ENCODE results near the gene ACP3.

Gene ACP3

DNA sequence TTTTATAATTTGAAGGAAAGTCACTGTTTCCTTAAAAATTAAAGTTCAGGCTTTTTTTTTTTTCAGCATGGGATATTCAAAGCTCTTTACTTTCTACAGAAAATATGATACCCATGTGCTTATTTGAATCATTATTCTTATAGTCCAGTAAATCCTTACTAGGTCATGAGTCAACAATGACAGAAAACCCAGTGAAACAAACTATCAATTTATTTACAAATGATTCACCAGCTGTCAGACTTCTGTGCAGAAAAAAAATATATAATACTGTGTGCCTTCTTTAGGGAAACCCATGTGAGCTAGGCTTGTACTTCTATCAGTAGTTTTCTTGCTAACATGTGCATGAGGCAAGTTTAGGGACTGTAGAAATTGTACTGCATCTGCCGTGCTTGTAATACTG lies 1.2 kb downstream of the ACP3 start:
- no peak for DNase-seq

DNA sequence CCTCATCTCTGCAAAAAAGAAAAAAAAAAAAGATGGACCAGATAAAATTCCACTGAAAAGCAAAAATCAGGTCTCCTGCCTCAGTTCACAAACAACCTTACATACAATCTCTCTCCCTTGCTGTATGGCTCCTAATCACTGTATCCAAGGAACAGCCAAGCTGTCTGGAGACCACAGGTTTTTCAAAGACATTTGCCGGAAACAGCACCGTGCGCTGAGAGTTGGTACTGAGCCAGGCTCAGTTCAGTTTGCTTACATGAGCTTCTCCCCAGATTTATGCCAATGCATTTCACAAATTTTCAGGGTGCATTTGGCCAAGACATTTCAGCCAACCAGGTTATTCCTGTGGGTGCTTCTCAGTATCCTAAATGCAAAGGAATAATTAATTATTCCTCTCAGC lies 4.1 kb downstream of the ACP3 start:
- no peak for DNase-seq

DNA sequence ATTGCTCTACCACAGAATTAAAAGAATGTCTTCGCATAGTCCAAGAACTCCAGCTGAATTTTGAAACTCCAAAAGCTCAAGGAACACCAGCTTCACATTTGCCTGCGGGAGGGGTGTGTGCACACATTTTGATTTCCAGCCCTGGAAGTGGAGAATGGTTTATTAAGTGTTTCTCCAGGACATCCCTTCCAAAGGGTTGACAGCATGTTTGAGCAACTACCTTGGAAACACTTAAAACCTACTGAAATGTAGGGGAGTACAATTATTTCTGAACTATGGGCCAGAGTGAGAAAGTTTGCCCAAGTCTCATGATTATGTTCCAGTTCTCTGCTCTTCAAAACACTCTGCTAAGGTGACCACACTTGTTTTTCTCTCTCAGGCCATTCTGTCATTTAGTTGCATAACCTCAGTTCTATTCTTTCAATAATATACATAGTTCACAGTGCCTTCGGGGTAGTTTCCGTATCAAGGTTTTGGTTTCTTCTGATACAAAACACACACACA lies 7.9 kb downstream of the ACP3 start:
- no peak for DNase-seq

DNA sequence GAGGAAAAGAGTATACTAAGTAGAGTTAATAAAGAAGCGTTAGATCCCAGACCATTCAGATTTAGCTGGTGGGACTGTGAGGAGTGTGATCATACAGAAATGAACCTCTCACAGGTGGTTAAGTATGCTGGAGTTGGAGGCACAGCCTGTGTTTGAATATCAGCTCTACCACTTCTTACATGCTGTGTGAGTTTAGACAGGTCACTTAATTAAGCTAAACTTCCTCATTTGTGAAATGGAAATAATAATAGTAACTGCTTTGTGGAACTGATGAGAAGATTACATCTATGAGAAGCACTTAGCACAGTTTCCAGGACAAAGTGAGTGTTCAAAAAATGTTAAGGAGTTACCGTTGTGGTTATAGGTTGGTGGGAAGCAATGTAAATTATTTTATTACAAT lies 8.4 kb downstream of the ACP3 start:
- no peak for DNase-seq

DNA sequence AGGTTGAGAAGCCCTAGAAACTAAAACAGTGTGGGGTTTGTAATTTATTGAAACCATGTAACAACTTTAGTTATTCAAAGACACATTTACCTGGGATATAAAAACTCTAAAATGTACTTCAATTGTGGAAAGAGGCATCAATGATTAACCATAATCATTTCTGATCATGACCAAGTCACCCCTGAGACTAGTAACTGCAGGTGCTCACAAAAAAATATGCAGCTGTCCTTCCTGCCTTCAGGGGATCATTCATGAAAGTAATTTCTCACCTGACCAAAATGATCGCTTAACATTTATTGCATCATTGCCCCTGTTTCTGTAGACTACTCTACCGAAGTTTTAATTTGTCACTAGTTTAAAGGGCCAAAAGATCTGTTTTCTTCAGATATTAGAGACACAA lies 9.0 kb downstream of the ACP3 start:
- no peak for DNase-seq

DNA sequence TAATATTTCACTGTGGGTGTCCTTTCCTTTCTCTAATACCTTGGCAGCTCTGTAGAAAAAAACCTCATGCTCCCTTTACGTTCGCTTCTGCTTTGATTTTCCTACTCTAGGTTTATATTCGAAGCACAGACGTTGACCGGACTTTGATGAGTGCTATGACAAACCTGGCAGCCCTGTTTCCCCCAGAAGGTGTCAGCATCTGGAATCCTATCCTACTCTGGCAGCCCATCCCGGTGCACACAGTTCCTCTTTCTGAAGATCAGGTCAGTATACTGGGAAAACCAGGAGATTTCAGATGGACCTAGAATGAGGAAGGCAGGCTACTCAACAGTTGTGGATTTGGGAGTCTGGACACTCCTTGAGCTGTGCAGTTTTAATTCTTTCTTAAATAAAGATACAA lies 14.9 kb downstream of the ACP3 start:
- DNase-seq, result no peak

DNA sequence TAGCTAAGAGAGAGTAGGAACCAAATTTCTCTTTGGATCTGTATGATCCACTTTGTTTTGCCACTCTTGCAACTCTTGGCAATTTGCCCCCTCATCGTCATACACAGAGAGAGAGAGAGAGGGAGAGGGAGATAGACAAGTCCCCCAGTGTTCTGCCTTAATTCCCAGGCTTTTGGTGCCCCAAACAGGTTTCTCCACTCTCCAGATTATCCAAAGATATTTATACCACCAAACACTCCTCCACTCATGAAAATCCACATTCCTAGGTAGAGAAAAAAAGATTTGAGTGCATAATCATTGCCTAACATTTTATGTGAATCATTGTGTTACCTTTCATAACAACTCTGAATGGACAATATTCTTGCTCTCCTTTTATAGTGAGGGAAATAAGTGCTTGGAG lies 15.3 kb downstream of the ACP3 start:
- DNase-seq, result no peak

DNA sequence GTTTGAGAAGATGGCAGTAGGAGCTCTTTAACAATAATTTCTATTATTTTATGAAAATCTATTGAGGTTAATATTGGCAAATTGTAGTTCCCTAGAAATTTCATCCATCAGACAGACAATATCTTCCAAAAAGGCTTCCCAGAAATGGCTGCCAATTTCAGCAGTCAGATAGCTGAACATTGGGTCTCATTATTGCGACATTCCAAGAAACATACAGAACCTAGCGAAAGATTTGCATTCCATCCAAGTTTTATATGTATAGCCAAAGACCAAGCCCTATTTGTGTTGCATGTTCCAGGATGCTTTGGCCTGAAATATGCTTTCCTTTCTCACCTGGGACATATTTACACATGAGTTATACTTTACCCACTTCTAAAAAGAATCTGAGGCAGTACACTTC lies 24.5 kb downstream of the ACP3 start:
- no peak for DNase-seq

DNA sequence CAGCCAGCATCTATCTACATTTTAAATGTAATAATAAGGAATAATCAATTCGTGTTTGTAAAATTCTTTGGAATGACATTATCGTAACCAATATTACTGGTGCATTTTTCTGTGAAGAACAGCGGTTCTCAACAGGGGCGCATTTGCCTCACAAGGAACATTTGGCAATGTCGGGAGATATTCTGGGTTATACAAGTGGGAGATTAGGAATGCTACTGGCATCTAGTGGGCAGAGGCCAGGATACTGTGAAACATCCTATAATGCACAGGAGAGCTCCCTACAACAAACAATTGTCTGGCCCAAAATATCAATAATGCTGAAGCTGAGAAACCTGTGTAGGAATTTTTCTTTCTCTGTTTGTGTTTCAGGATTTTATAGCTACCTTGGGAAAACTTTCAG lies 25.0 kb downstream of the ACP3 start:
- DNase-seq, result no peak

DNA sequence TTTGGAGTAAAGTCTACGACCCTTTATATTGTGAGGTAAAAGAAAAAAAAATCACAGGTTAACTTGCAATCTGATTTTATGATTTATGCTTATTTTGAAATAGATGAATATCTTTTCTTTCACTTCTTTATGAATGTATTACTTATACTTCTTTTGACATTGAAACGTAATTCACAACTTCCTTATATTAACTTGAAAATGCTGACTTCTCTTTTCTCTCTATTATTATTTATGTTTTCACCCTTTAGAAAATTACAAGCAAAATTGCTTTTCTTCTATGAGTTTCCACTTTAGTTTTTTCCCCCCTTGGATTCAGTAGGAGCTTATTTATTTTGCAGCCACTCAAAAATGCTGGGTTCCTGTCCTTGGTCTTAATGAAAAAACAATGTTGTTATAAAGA lies 25.4 kb downstream of the ACP3 start:
- no peak for DNase-seq

DNA sequence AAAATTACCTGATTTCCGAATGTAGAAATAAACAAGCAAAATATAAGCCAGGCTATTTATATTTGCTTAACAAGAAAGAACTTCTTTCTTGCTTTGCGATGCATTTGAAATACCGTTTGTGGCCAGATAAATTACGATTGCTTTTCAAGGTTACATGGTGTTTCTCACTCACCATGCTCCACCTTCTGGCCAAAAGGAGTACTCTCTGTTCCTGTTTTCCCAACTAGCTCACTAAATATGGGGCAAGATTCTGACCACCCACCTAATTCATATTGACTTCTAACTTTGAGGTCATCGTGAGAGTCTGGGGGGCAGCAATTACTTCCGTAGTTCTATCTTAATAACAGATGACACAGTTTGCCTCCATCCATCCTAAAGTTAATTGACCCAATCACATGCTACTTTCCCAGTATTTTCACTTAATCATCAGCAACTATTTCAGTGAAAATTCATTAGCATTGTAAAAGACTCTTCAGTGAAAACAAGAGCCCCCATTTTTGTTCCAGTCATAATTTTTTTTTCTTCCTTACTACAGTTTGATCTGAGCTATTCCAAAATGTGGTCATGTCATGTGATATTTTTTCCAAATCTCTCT lies 25.9 kb downstream of the ACP3 start:
- peak; percentile 49 for DNase-seq

DNA sequence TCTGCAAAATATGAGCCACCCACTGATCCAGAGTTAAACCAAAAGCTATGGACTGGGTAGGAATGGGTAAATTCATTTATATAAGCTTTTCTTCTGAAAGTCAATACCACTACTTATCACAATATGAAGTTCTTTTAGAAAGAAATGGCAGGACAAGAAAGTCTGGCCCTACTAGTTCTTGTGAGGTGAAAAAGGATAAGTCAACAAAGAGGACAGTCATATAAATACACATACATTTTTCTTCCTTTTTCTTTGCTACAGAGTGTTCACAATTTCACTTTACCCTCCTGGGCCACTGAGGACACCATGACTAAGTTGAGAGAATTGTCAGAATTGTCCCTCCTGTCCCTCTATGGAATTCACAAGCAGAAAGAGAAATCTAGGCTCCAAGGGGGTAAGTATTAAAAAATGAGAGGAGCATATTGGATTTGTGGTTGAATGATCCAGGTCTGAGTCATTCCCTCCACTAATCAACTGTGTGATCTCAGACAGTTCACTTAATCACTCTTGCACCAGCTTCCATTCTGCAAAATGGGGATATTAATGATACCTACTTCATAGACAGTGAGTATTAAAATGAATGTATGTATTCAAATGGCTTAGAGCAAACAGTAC lies 27.6 kb downstream of the ACP3 start:
- no peak for DNase-seq

DNA sequence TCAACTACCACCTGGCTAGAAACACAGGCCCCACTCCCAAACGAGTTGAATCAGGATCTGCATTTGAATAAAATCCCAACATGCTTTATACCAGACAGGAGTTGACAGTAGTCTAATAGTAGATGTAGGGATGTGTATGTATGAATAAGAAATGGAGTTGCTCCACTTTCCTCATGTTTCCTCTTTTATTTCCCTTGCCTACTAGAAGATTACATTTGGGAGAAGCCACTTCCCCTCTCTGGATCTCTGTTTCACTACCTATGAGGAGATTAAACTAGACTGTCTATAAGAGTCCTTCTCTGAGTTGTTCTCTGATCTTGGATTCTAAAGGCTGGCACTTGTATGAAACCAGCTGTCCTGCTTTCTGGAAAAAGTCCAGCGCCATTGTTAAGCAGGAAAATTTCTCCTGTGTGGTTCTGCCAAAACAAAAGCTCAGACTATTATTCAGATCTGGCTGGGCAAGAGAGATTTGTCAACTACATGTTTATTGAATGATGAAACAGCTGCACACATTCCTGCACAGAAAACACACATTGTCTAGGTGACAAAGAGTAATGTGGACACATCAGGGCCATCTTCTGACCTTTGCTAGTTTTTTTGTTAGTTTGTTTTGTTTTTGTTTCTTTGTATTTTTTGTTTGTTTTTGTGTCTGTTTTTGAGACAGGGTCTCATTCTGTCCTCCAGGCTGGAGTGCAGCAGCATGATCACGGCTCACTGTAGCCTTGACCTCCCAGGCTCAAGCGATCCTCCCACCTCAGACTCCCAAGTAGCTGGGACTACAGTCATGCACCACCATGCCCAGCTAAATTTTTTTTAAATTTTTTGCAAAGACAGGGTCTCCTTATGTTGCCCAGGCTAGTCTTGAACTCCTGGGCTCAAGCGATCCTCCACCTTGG lies 29.9 kb downstream of the ACP3 start:
- no peak for DNase-seq

DNA sequence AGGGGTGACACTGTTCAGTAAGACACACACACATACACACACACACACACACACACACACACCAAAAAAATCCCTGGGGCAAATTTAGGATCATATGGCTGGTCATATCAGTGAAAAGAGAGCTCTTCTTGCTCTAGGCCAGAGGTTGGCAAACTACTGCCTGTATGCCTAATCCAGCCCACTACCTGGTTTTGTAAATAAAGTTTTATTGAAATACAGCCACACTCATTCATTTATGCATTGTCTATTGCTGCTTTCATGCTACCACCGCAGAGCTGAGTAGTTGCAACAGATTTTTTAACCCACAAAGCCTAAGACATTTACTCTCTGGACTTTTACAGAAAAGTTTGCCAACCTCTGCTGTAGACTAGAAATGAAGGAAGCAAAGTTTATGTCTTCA lies 30.6 kb downstream of the ACP3 start:
- DNase-seq, result no peak

DNA sequence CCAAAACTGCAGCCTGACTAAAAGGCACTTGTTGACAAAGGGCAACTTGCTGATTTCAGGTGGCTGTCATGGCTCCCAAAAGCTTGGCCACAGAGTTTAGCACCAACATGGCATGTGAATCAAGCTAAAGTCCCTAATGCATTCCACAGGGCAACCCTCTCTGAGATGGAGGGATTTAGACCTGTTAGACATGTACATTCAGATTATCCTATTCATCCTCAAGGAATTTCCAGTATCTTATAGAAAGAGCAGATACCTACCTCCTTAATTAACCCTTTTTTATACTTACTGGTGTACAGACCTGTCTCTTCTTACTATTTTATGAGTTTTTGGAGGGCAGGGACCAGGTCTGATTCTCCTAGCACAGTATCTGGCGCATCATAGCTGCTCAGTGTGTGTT lies 31.3 kb downstream of the ACP3 start:
- DNase-seq, result no peak

DNA sequence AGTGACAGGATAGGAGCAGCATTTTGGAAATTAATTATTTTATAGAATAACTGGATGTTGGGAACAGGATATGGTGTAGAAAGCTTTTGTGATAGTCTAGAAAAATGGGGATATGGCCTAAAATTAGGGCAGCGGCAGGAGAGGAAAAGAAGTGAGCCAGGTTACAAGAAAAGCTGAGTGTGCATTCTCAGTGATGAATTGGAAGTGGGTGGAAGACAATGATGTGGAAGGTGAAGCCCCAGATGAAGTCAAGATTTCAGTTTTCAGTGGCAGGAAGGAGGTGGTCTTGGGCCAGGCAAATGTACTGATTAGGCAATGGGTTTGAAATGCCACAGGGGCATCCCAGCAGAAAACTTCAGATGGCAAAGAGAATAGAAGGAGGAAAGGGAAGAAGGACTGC lies 33.6 kb downstream of the ACP3 start:
- DNase-seq, result no peak

DNA sequence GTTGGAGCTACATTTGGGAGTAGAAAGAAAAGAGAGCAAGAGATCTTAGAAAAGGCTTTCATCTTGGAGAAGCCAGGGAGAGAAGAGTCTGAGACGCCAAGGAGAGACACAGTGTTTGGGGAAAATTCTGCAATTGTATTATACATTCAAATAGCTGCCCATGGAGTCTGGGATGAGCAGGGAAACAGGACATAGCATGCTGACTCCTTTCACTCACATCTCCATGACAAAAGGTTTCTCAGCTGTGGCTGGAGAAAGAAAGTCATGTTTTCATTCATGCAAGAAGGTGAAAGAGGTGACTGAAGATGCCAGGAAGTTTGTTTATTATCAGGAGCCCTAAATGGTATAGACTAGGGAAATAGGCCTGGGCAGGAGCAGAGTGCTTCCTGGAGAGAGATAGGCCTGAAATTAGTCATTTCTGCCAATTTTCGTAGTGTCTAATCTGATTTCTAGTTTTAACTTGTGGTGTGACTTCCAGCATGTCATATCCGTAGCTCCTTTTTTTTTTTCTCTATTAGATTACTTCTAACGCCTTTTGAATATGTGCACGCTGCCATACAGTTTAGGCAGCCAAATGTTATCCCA lies 34.1 kb downstream of the ACP3 start:
- DNase-seq, result no peak

DNA sequence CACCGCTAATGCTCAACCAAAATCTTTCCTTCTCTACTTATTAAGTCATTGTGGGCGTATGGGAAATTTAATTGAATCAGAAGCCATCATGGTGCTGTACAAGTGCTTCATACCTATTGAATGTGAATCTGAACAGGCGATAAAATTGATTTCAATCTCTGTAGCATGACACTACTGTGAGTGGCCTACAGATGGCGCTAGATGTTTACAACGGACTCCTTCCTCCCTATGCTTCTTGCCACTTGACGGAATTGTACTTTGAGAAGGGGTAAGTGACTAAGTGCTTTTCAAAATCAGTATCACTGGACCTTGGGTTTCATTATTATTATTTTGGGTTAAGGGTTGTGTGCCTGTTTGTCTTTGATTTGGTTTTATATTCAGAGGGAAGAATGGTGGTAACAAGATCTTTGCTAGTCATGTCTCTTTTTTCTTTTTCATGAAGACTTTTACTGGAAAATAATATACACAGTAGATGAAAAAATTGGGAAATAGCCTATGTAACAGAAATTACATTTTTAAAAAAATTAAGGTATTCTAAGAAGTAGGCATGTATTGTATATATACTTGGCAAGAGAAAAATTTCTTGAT lies 35.4 kb downstream of the ACP3 start:
- peak; percentile 19 for DNase-seq

DNA sequence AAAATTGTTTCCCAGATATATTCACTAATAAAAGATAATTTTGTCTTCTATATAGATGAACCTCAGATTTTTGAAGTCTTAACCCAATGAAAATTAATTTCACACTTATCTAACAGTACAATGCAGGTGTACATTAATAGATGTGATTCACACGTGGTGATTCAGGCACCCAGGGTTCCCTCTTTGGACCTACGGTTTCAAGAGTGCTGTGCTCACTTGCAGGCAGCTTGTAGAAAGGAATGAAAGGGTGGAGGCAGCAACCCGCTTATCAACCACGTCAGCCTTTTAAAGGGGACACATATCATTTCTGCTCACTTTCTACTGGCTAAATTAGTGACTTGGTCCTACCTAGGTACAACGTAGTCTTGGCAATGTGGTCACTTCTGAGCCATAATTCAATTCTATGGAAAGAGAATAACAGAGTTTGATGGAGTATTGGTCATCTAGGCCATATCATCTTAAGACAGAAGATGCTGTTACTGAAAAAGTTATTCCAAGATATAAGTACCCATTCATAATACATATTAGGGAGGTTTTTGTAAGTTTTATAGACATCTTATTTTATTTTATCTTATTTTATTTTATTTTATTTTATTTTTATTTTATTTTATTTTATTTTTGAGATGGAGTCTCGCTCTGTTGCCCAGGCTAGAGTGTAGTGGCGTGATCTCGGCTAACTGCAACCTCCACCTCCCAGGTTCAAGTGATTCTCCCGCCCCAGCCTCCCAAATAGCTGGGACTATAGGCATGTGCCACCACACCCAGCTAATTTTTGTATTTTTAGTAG lies 37.9 kb downstream of the ACP3 start:
- no peak for DNase-seq

DNA sequence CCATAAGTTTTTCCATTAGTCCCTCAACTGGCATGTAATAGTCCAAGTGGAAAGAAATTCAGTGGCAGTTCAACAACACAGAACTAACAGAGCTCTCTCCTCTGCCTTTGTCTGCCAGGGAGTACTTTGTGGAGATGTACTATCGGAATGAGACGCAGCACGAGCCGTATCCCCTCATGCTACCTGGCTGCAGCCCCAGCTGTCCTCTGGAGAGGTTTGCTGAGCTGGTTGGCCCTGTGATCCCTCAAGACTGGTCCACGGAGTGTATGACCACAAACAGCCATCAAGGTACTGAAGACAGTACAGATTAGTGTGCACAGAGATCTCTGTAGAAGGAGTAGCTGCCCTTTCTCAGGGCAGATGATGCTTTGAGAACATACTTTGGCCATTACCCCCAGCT lies 39.4 kb downstream of the ACP3 start:
- DNase-seq, result no peak

DNA sequence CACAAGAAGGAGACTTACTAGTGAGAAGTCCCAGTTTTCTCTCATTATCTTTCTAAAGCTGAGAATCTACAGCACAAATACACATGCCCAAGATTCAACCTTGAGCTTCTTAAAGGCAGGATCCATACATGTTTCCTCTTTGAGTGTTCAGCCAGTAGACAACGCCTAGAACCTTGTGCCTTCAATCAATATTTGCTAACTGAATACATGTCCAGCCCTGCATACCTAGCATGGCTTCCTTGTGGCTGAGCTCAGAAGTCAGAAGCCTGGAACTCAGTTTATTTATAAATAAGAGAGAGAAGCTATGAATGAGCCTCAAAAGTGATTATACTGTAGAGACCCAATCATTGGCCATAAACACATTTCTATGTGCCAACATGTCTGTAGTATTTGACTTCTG lies 43.5 kb downstream of the ACP3 start:
- no peak for DNase-seq

DNA sequence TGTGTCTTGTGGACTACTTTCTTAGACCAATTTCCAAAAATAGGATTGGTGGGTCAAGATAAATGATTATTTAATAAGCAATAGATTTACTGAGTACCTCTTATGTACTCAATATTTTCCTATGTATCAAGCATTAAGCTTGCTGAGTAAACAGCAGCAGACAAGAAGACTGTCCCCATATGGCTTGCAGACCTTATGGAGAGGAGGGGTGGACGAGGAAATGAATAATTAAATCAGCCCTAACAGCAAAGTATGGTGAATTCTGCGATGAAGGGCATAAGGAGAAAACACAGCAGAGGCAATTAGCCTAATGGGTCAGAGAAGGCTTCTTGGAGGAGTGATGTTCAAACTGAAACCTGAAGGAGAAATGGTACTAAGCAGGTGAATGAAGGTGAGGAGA lies 45.1 kb downstream of the ACP3 start:
- DNase-seq, result no peak

DNA sequence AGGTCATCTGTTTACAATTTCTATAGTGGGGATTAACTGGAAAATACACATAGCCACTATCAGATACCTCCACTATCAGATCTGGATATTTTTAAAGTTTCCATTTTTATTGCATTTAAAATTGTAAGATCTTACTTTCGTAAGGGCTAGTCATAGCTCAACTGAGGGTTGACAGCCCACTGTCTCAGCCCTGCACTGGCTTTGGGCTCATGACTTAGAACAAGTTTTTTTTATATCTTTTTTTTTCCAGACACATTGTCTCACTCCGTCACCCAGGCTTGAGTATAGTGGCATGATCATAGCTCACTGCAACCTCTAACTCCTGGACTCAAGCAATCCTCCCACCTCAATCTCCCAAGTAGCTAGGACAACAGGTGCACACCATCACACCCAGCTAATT lies 51.3 kb downstream of the ACP3 start:
- DNase-seq, result no peak

All from NCI-H524 treated with DMSO at 0.1 percent for 48 hours (cell line).